ENCODE data around the gene WRAP53.
"Not testable (repeated sequence)": the region's sequence is repeated elsewhere in the genome, so short reads cannot be mapped to it uniquely, and the experiment has no call there.

Gene WRAP53

DNA sequence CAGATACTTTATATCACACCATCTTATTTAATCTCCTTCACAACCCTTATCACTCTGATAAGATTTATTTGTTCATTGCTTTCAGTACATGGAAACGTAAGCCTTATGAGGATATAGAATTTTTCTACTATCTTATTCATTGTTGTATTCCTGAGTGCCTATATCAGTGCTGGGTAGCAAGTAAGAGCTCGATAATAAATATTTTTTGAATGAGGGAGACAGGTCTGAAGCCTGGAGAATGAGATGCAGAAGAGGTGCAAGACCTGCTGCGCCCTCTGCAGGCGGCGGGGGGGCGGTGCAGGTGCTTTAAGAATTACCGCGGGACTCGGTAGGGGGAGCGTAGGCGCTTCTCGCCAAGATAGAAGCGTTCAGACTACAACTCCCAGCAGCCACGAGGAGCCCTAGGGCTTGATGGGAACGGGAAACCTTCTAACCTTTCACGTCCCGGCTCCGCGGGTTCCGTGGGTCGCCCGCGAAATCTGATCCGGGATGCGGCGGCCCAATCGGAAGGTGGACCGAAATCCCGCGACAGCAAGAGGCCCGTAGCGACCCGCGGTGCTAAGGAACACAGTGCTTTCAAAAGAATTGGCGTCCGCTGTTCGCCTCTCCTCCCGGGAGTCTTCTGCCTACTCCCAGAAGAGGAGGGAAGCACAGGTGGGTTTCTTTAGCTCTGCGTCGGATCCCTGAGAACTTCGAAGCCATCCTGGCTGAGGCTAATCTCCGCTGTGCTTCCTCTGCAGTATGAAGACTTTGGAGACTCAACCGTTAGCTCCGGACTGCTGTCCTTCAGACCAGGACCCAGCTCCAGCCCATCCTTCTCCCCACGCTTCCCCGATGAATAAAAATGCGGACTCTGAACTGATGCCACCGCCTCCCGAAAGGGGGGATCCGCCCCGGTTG, at the start of gene WRAP53:
Gene WRAP53, plus strand, starts transcription at position 570 of the 900 bp plus-strand sequence. Its CDS starts 172 bp downstream, at position 742.
- DNase-seq (ENCODE audit: low spot score), result peak; percentile 97

GRCh38 chr17:7640783-7641182, 47.5 kb upstream of the WRAP53 start:
- no peak for DNase-seq (ENCODE audit: low spot score)

DNA sequence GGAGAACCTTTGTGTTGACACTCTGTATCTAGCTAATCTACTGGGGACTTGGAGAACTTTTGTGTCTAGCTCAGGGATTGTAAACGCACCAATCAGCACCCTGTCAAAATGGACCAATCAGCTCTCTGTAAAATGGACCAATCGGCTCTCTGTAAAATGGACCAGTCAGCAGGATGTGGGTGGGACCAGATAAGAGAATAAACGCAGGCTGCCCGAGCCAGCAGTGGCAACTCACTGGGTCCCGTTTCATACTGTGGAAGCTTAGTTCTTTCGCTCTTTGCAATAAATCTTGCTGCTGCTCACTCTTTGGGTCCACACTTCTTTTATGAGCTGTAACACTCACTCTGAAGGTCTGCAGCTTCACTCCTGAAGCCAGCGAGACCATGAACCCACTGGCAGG, 46.6 kb upstream of the WRAP53 start:
- not testable (repeated sequence) for DNase-seq (ENCODE audit: low spot score)

DNA sequence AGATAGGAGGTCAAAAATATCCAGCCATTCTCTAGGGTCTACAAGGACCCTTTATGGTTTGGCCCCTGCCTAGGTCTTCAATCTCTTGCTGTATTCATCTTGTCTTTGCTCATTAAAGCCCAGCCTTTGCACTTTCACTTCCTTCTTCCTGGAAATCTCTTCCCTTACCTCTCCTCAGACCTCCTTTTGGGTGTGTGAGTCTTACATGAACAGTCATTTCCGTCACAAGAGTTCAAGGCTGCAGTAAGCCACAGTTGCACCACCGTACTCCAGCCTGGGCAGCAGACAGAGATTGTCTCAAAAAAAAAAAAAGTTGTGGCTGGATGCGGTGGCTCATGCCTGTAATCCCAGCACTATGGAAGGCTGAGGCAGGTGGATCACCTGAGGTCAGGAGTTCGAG, 43.5 kb upstream of the WRAP53 start:
- no peak for DNase-seq (ENCODE audit: low spot score)

- no peak for DNase-seq (ENCODE audit: low spot score)
Observed at GRCh38 chr17:7646457-7646856, 41.8 kb upstream of the WRAP53 start.

- no peak for DNase-seq (ENCODE audit: low spot score)
Observed at GRCh38 chr17:7647018-7647417, 41.3 kb upstream of the WRAP53 start.

DNA sequence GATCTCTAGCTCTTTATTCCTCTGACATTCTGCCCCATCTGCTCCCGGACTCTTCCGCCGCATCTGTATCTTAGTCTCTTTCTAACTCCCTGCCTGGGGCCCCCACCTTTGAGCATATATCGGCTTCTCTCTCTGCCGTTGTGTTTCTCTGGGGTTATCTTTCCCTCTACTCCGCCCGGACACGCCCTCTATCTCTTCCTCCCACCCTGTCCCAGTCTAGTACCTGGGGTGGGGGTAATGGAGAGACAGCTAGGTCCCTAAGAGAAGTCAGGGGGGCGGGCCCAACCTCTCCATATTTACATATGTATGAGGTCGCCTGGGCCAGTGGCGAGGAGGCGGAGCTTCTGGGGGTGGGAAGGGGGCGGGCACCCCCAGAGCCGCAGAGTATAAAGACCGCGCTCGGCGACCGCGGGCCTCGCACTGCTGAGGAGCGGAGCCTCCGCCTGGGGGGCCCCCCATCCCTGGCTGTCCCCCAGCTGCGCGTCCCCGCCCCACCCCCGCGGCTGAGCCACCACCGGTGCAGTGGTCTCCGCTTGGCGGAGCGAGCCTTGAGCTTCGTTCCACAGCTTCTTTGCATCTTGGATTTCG, 37.7 kb upstream of the WRAP53 start, which contains the start of gene ATP1B2:
Gene ATP1B2, plus strand, starts transcription at position 418 of the 588 bp plus-strand sequence. CDS start 593 bp downstream, outside the sequence.
- DNase-seq (ENCODE audit: low spot score), result peak; percentile 82

DNA sequence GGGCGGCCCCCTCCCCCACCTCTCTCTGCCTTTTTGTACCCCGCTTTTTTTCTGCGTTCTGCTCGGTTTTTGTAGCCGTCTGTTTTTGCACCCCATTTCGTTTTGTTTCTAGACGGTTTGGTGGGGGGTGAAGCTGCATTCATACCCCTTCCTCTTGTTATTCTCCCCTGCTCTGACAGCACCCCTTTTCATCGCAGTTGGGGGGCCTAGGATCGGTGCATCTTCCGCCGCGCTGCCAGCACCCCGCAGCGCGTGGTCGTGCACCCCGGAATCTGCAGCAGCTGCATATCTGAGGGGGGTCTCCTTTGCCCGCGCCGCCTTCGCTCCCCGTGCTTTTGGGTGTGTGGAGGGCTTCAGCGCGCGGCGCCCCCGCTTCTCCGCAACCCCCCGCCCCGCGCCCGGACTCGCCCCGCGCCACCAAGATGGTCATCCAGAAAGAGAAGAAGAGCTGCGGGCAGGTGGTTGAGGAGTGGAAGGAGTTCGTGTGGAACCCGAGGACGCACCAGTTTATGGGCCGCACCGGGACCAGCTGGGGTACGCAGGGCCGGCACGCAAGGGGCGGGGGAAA, 37.1 kb upstream of the WRAP53 start:
- DNase-seq (ENCODE audit: low spot score), result no peak

DNA sequence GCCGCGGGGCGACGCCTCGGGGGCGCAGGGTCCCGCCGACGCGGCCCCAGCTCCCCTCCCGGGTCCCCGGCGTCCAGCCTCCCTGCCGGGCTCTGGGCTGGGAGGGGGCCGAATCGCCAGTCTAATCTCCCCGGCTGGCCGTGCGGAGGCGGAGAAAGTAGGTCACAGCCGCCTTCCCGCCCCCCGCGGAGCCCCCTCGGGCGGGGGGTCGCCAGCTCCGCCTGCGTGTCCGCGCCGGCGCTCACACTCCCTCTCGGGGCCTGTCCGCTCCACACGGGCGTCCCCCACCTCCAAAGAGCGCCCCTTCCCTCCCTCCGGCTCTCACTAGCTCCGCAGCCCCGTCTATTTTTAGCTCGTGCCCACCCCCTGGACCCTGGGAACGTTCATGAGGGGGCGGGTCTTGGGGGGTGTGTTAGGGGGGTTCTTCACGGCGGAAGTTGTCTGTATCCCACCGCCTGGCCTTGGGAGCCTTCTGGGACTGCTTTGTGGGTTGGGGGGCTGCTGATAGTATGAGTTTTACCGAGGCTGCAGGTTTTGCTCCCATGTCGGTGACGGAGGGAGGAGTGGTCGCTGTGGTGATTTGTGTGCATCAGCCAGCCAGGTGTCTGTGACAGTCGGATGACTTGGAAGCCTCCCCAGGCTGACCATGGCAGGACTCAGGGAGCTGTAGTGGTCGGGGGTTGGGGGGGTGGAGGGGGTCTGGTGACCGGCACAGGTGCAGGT, 36.5 kb upstream of the WRAP53 start:
- peak; percentile 81 for DNase-seq (ENCODE audit: low spot score)

DNA sequence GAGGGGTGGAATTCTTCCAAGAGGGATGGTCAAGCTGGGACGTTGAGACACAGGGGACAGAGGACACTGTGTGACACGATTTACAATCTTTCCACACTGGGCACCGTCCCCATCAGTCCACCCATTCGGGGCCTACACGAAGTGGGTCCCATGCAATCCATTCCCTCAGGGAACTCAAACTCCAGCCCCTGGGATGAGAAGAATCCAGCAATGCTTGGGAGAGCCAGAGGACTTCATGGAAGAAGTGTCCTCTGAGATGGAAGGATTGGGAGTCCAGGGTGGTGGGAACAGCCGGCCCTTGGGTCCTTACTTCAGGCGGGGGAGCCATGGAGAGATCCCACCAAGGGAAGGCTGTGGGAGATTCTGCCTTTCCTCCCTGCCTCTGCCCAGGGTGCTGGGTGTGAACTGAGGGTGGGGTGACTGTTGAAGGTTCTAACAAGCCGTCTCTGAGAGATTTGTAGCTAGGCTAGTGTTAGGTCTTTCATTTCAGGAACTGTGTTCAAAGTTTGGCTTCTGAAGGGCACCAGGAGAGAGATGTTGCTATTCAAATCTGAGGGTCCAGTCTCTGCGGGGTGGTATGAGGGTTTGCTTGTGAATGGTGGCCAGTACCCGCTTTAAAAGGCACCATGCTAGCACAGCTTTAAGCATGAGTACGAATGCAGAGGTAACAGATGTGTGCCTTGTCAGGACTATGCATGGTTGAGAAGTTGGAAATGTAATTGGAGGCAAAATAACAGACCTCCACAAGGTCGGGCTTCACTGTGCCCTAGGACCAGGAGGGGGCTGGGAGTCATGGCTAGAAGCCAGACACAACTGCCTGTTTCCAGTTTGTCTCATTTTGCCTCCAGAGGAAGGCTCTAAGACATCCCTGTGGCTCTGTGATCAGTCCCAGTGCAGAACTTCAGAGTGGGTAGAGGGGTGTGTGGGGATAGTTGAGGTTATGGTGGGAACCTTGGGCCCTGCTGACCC, 35.6 kb upstream of the WRAP53 start:
- no peak for DNase-seq (ENCODE audit: low spot score)

DNA sequence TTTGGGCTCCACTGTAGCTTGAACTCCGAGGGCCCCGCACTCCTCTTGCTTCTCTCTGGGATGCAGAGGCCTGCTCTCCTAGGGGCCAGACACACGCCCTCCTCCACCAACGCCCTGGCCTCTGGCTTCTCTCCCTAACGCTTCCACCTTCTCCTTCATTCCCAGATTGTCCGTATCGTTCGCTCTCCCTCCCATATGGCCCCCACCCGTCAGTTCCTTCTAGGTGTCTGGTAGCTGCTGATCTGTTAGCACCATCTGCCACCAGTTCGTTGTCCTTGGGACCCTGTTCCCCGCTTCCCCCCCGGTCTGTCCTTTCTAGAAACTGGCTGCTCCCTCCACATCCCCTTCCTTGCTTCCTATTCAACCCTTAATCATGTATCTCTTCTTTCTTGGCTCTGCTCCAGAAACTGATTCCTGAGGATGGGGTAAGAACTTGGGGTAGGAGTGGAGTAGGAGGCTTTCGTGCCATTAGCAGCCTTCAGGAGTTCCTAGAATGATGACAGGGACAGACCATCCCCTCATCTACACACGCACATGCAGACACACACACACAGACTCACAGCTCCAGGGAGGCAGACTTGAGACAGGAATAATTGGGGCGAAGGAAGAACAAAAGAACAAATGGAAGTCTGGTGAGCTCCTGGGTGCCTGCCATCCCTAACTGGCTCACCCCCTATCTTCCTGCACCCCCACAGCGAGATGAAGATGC, 33.3 kb upstream of the WRAP53 start:
- DNase-seq (ENCODE audit: low spot score), result no peak

DNA sequence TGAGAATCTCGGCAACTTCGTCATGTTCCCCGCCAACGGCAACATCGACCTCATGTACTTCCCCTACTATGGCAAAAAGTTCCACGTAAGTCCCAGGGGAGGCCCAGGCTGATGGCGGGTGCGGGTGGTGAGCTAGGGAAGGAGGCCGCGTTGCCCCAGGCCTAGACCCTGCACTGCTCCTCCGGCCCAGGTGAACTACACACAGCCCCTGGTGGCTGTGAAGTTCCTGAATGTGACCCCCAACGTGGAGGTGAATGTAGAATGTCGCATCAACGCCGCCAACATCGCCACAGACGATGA, 32.8 kb upstream of the WRAP53 start:
- DNase-seq (ENCODE audit: low spot score), result no peak

DNA sequence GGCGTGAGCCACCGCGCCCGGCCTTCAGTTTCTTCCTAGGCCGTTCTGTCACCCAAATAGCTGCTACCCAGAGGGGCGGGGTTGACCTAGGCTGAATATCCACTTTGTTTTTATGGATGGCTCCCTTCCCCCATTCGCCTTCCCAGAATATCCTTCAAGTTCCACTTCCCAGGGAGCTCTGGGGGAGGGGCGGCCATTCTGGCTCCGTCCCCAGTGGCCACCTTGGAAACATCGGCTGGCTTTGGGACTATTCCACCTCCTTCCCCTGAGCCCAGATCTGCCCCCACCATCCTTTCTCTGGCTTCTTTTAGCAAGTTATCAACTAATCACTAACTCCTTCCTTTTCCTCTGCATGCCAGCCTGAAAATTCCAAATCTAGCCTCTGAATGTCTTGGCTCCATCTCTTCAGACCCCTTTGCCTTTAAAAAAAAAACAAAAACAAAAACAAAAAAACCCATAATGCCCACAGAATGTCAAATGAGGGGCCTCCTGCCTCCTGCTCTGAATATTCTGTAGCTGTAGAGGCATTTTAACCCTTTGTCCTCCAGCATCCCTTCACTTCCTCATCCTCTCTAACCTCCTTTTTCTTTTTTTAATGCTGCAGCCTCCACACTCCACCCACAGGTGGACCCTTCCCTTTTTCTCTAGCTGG, 31.2 kb upstream of the WRAP53 start:
- DNase-seq (ENCODE audit: low spot score), result no peak

- DNase-seq (ENCODE audit: low spot score), result no peak
Observed at GRCh38 chr17:7667656-7668406, 20.4 kb upstream of the WRAP53 start.

- DNase-seq (ENCODE audit: low spot score), result no peak
Observed at GRCh38 chr17:7668482-7668881, 19.8 kb upstream of the WRAP53 start.

DNA sequence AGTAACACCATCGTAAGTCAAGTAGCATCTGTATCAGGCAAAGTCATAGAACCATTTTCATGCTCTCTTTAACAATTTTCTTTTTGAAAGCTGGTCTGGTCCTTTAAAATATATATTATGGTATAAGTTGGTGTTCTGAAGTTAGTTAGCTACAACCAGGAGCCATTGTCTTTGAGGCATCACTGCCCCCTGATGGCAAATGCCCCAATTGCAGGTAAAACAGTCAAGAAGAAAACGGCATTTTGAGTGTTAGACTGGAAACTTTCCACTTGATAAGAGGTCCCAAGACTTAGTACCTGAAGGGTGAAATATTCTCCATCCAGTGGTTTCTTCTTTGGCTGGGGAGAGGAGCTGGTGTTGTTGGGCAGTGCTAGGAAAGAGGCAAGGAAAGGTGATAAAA, 15.0 kb upstream of the WRAP53 start:
- no peak for DNase-seq (ENCODE audit: low spot score)

GRCh38 chr17:7674934-7675333, 13.3 kb upstream of the WRAP53 start:
- no peak for DNase-seq (ENCODE audit: low spot score)

- no peak for DNase-seq (ENCODE audit: low spot score)
Observed at GRCh38 chr17:7676533-7676932, 11.7 kb upstream of the WRAP53 start.

DNA sequence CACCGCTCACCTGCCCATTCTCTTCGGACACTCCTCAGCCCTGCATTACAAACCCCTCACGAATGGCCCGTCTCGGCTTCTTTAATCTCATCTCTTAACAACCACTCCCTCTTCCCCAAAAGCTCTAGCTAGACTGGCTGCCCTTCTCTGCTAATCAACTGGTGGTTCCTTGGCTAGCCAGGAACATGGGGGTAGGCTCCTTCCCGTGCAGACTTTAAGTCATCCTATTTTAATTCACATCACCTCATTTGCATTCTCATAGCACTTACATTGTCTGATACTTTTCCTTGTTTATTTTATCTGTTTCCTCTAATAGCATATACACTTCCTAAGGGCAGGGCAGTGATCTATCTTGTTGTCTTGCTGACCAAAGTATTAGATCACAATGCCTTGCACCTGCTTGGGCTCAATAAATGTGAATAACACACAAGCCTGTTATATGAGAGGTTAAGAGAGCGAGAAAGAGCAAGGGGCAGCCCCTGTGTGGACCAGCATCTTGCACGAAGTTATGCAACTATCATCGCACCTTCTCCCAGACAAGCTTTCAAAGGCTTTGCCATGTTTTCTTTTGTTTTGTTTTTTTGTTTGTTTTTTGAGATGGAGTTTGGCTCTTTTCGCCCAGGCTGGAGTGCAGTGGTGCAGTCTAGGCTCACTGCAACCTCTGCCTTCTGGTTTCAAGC, 10.7 kb upstream of the WRAP53 start:
- DNase-seq (ENCODE audit: low spot score), result no peak

Data from left forelimb (tissue), 1 donor.